ENCODE measurements around the gene IL3RA. TPM values are rescaled to one million over a fixed set of nuclear protein-coding genes. Genes with fewer than 3 reads are reported as not detected.

Gene IL3RA
- 0.26 and 0.29 TPM in 2 replicates for polyA plus RNA-seq (2013)

GRCh38 chrX:1336331-1336943 is at the start of gene IL3RA:
TSS of gene IL3RA (plus strand) at chrX:1336785. CDS start at chrX:1341766, 4,981 bp downstream.
- Histone ChIP-seq H3K36me3 (ENCODE audit: control insufficient read depth in 1 of 2, insufficient read depth in 2 of 2, low read length in 2 of 2) (peaks cover 0 to 2% of the 10 kb centered on the region in 2 experiments), H3K4me2 (ENCODE audit: low read length) (no peak within 1 kb of the TSS), H2BK120ac (ENCODE audit: insufficient read depth, low read length, poor library complexity) (no peak within 1 kb of the TSS), H3K9me3 (ENCODE audit: insufficient read depth, low read depth, low read length) (peaks cover 3% of the 10 kb centered on the region), H4K91ac (ENCODE audit: low read depth, low read length) (no peak within 1 kb of the TSS), H3K14ac (ENCODE audit: low read length) (no peak within 1 kb of the TSS), H3K18ac (ENCODE audit: low read length) (no peak within 1 kb of the TSS), H3K27me3 (ENCODE audit: insufficient read depth, low read length) (no peaks in the 10 kb centered on the region), H3K79me1 (ENCODE audit: low read length) (no peaks in the 10 kb centered on the region), H3K4me3 (ENCODE audit: low read depth, low read length) (no peak within 1 kb of the TSS), H2BK12ac (ENCODE audit: low read length) (no peak within 1 kb of the TSS), H3K27ac (ENCODE audit: low read depth, low read length) (no peak within 1 kb of the TSS), H2AFZ (ENCODE audit: insufficient read depth, low read length, poor library complexity) (no peak within 1 kb of the TSS), H4K12ac (ENCODE audit: low read depth, low read length) (no peak within 1 kb of the TSS), H4K8ac (ENCODE audit: low read depth, low read length) (no peak within 1 kb of the TSS), H2AK5ac (ENCODE audit: low read length) (no peak within 1 kb of the TSS), H3K4ac (ENCODE audit: low read depth, low read length) (no peak within 1 kb of the TSS), H2BK5ac (ENCODE audit: low read depth, low read length, poor library complexity) (no peak within 1 kb of the TSS), H3K4me1 (ENCODE audit: control insufficient read depth in 1 of 2, insufficient read depth in 2 of 2, low read length in 2 of 2) (peaks cover 0 to 3% of the 10 kb centered on the region in 2 experiments), H3K23ac (ENCODE audit: low read length) (no peak within 1 kb of the TSS), H3K9ac (ENCODE audit: low read length) (peak within 1 kb of the TSS; percentile 33), H3K79me2 (ENCODE audit: control insufficient read depth, insufficient read depth, low read length, poor library complexity) (no peaks in the 10 kb centered on the region)
- DNase-seq, result peak; percentile 45 to 53
- no CpG with 5 or more reads among the region's 14 CpGs for WGBS (ENCODE audit: extremely low coverage, insufficient coverage, insufficient read length)

- Histone ChIP-seq H3K4ac (ENCODE audit: low read depth, low read length) (no peak overlapping the region), H3K4me2 (ENCODE audit: low read length) (no peak overlapping the region)
- no peak for DNase-seq
These were observed 47.0 kb upstream of the IL3RA start for GRCh38 chrX:1289535-1289934.

GRCh38 chrX:1291110-1291740 is 45.4 kb upstream of the IL3RA start:
- Histone ChIP-seq H3K9ac (ENCODE audit: low read length) (no peak overlapping the region), H3K4me2 (ENCODE audit: low read length) (no peak overlapping the region), H2AK5ac (ENCODE audit: low read length) (no peak overlapping the region), H3K36me3 (ENCODE audit: control insufficient read depth in 1 of 2, insufficient read depth in 2 of 2, low read length in 2 of 2) (peaks cover 27 to 33% of the 10 kb centered on the region in 2 experiments), H3K27me3 (ENCODE audit: insufficient read depth, low read length) (no peaks in the 10 kb centered on the region), H3K23ac (ENCODE audit: low read length) (no peak overlapping the region), H3K4me3 (ENCODE audit: low read depth, low read length) (no peak overlapping the region), H3K4ac (ENCODE audit: low read depth, low read length) (no peak overlapping the region), H3K4me1 (ENCODE audit: control insufficient read depth in 1 of 2, insufficient read depth in 2 of 2, low read length in 2 of 2) (no peaks in the 10 kb centered on the region), H3K79me1 (ENCODE audit: low read length) (no peaks in the 10 kb centered on the region), H3K27ac (ENCODE audit: low read depth, low read length) (no peak overlapping the region), H3K18ac (ENCODE audit: low read length) (no peak overlapping the region), H2AFZ (ENCODE audit: insufficient read depth, low read length, poor library complexity) (no peak overlapping the region), H2BK5ac (ENCODE audit: low read depth, low read length, poor library complexity) (no peak overlapping the region), H3K9me3 (ENCODE audit: insufficient read depth, low read depth, low read length) (peaks cover 13% of the 10 kb centered on the region), H4K8ac (ENCODE audit: low read depth, low read length) (no peak overlapping the region), H3K79me2 (ENCODE audit: control insufficient read depth, insufficient read depth, low read length, poor library complexity) (no peaks in the 10 kb centered on the region), H4K12ac (ENCODE audit: low read depth, low read length) (no peak overlapping the region), H4K91ac (ENCODE audit: low read depth, low read length) (no peak overlapping the region), H3K14ac (ENCODE audit: low read length) (no peak overlapping the region), H2BK120ac (ENCODE audit: insufficient read depth, low read length, poor library complexity) (no peak overlapping the region), H2BK12ac (ENCODE audit: low read length) (no peak overlapping the region)
- WGBS (ENCODE audit: extremely low coverage, insufficient coverage, insufficient read length), result 100% methylated on average over 1 of the region's 9 CpGs
- DNase-seq, result no peak

More at GRCh38 chrX:1289535-1289934, 47.0 kb upstream of the IL3RA start:
- no peak overlapping the region for H3K9ac ChIP-seq (ENCODE audit: low read length)
- no peak overlapping the region for H3K18ac ChIP-seq (ENCODE audit: low read length)
- no peak overlapping the region for H4K91ac ChIP-seq (ENCODE audit: low read depth, low read length)
- no peak overlapping the region for H4K12ac ChIP-seq (ENCODE audit: low read depth, low read length)
- 93% methylated on average over 1 of the region's 1 CpG for WGBS (ENCODE audit: extremely low coverage, insufficient coverage, insufficient read length)
- no peaks in the 10 kb centered on the region for H3K79me2 ChIP-seq (ENCODE audit: control insufficient read depth, insufficient read depth, low read length, poor library complexity)
- no peak overlapping the region for H2AFZ ChIP-seq (ENCODE audit: insufficient read depth, low read length, poor library complexity)
- no peak overlapping the region for H3K4me3 ChIP-seq (ENCODE audit: low read depth, low read length)
- no peaks in the 10 kb centered on the region for H3K27me3 ChIP-seq (ENCODE audit: insufficient read depth, low read length)
- H2BK12ac ChIP-seq (ENCODE audit: low read length), result no peak overlapping the region
- H3K79me1 ChIP-seq (ENCODE audit: low read length), result no peaks in the 10 kb centered on the region
- no peak overlapping the region for H2BK5ac ChIP-seq (ENCODE audit: low read depth, low read length, poor library complexity)
- H3K23ac ChIP-seq (ENCODE audit: low read length), result no peak overlapping the region
- no peak overlapping the region for H2AK5ac ChIP-seq (ENCODE audit: low read length)
- H3K14ac ChIP-seq (ENCODE audit: low read length), result no peak overlapping the region
- H3K36me3 ChIP-seq (ENCODE audit: control insufficient read depth in 1 of 2, insufficient read depth in 2 of 2, low read length in 2 of 2), result peaks cover 16 to 31% of the 10 kb centered on the region in 2 experiments
- H2BK120ac ChIP-seq (ENCODE audit: insufficient read depth, low read length, poor library complexity), result no peak overlapping the region
- H3K9me3 ChIP-seq (ENCODE audit: insufficient read depth, low read depth, low read length), result peaks cover 3% of the 10 kb centered on the region
- H3K4me1 ChIP-seq (ENCODE audit: control insufficient read depth in 1 of 2, insufficient read depth in 2 of 2, low read length in 2 of 2), result no peaks in the 10 kb centered on the region
- H3K27ac ChIP-seq (ENCODE audit: low read depth, low read length), result no peak overlapping the region
- H4K8ac ChIP-seq (ENCODE audit: low read depth, low read length), result no peak overlapping the region

- Histone ChIP-seq H4K12ac (ENCODE audit: low read depth, low read length) (no peak overlapping the region), H3K14ac (ENCODE audit: low read length) (no peak overlapping the region), H2AK5ac (ENCODE audit: low read length) (no peak overlapping the region), H3K79me1 (ENCODE audit: low read length) (no peaks in the 10 kb centered on the region), H3K36me3 (ENCODE audit: control insufficient read depth in 1 of 2, insufficient read depth in 2 of 2, low read length in 2 of 2) (peaks cover 23 to 33% of the 10 kb centered on the region in 2 experiments), H3K4me3 (ENCODE audit: low read depth, low read length) (no peak overlapping the region), H3K27ac (ENCODE audit: low read depth, low read length) (no peak overlapping the region), H3K18ac (ENCODE audit: low read length) (no peak overlapping the region), H3K9me3 (ENCODE audit: insufficient read depth, low read depth, low read length) (peaks cover 13% of the 10 kb centered on the region), H4K8ac (ENCODE audit: low read depth, low read length) (no peak overlapping the region), H2AFZ (ENCODE audit: insufficient read depth, low read length, poor library complexity) (no peak overlapping the region), H3K9ac (ENCODE audit: low read length) (no peak overlapping the region), H3K4ac (ENCODE audit: low read depth, low read length) (no peak overlapping the region), H3K4me2 (ENCODE audit: low read length) (no peak overlapping the region), H3K23ac (ENCODE audit: low read length) (no peak overlapping the region), H3K27me3 (ENCODE audit: insufficient read depth, low read length) (no peaks in the 10 kb centered on the region), H3K79me2 (ENCODE audit: control insufficient read depth, insufficient read depth, low read length, poor library complexity) (no peaks in the 10 kb centered on the region), H2BK12ac (ENCODE audit: low read length) (no peak overlapping the region), H3K4me1 (ENCODE audit: control insufficient read depth in 1 of 2, insufficient read depth in 2 of 2, low read length in 2 of 2) (no peaks in the 10 kb centered on the region), H2BK120ac (ENCODE audit: insufficient read depth, low read length, poor library complexity) (no peak overlapping the region), H4K91ac (ENCODE audit: low read depth, low read length) (no peak overlapping the region), H2BK5ac (ENCODE audit: low read depth, low read length, poor library complexity) (no peak overlapping the region)
- no CpG with 5 or more reads among the region's 22 CpGs for WGBS (ENCODE audit: extremely low coverage, insufficient coverage, insufficient read length)
- no peak for DNase-seq
These were observed 43.9 kb upstream of the IL3RA start for GRCh38 chrX:1292575-1293290.
